ENCODE data around the gene S100A3.

DNA sequence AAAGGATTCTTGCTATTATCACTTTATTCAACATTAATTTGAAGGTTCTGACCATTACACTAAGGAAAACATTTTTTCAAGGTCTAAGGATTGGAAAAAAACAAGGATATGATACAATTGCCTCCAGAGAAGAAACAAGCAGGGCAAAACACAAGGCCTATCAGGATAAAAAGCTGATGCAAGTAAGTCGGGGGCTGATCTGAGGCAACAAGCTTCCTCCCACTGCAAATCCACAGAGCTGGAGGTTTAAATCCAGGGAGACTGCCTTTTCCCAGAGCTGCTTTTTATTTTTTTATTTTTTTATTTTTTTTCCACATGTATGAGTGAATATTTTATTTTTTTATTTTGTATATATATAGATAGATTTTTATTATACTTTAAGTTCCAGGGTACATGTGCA is 35.9 kb upstream of the S100A3 start:
- no peak for TF ChIP-seq CTCF (IDR thresholded peaks at IDR 0.05)
- no peak for TF ChIP-seq ETV6 (CRISPR knock-in tag; IDR thresholded peaks at IDR 0.05)
- TF ChIP-seq FOXK1 (CRISPR knock-in tag; IDR thresholded peaks at IDR 0.05), result no peak
- TF ChIP-seq IRF2 (CRISPR knock-in tag; IDR thresholded peaks at IDR 0.05; ENCODE audit: borderline replicate concordance, low read depth), result no peak
- TF ChIP-seq ERG (CRISPR knock-in tag; IDR thresholded peaks at IDR 0.05), result no peak
